ENCODE data around the gene COL1A2.

Gene COL1A2

GRCh38 chr7:94412762-94413322 lies 18.1 kb downstream of the COL1A2 start:
- no peak for DNase-seq

- DNase-seq: no peak
Observed at GRCh38 chr7:94414481-94414880, 19.8 kb downstream of the COL1A2 start.

GRCh38 chr7:94414980-94415379 lies 20.3 kb downstream of the COL1A2 start:
- no peak for DNase-seq

GRCh38 chr7:94417306-94417705 lies 22.6 kb downstream of the COL1A2 start:
- DNase-seq: no peak

- DNase-seq: no peak
Observed at GRCh38 chr7:94417901-94418300, 23.2 kb downstream of the COL1A2 start.

- no peak for DNase-seq
Observed at GRCh38 chr7:94418851-94419250, 24.2 kb downstream of the COL1A2 start.

- DNase-seq: no peak
Observed at GRCh38 chr7:94420328-94420727, 25.6 kb downstream of the COL1A2 start.

GRCh38 chr7:94421681-94422080 lies 27.0 kb downstream of the COL1A2 start:
- DNase-seq: no peak

- DNase-seq: no peak
Observed at GRCh38 chr7:94422136-94422535, 27.4 kb downstream of the COL1A2 start.

- no peak for DNase-seq
Observed at GRCh38 chr7:94422827-94423460, 28.2 kb downstream of the COL1A2 start.

GRCh38 chr7:94423863-94424735 lies 29.4 kb downstream of the COL1A2 start:
- no peak for DNase-seq

- DNase-seq: no peak
Observed at GRCh38 chr7:94425546-94425945, 30.9 kb downstream of the COL1A2 start.

- no peak for DNase-seq
Observed at GRCh38 chr7:94426980-94427875, 32.5 kb downstream of the COL1A2 start.

- DNase-seq: no peak
Observed at GRCh38 chr7:94429153-94429552, 34.5 kb downstream of the COL1A2 start.

- DNase-seq: no peak
Observed at GRCh38 chr7:94431176-94431575, 36.5 kb downstream of the COL1A2 start.

- DNase-seq: no peak
Observed at GRCh38 chr7:94431619-94432280, 37.1 kb downstream of the COL1A2 start.

GRCh38 chr7:94432281-94432670 lies 37.6 kb downstream of the COL1A2 start:
- no peak for DNase-seq

GRCh38 chr7:94432817-94433216 lies 38.1 kb downstream of the COL1A2 start:
- no peak for DNase-seq

GRCh38 chr7:94433224-94433623 lies 38.5 kb downstream of the COL1A2 start:
- no peak for DNase-seq

GRCh38 chr7:94434042-94434441 lies 39.3 kb downstream of the COL1A2 start:
- no peak for DNase-seq

- no peak for DNase-seq
Observed at GRCh38 chr7:94436018-94436604, 41.4 kb downstream of the COL1A2 start.

GRCh38 chr7:94436700-94437099 lies 42.0 kb downstream of the COL1A2 start:
- DNase-seq: no peak

All from NCI-H2107 (cell line).